HepG2 (cell line): ENCODE measurements around the gene DNAJC12. TPM values are rescaled to one million over a fixed set of nuclear protein-coding genes. Genes with fewer than 3 reads are reported as not detected.

ENCODE experiments used
- ATAC-seq: fragments of 200-7000 bp; cut with Tn5 transposase; 3 replicates; pipeline ENCODE4 v1.9.1; 2020; ENCODE audit warnings: mild to moderate bottlenecking, moderate library complexity
- BruUV-seq: library from RNA; stranded (reverse); fragments of 400-500 nt; replicated peaks from 2 replicates; lab custom pipeline; 2021; lab: Mats Ljungman, UMichigan
- CTCF ChIA-PET: fragments of 300-600 bp; formaldehyde crosslinking; extraction: SDS; loops from one replicate; lab custom pipeline; 2021; ENCODE audit warnings: low total read pairs, inconsistent platforms, low intra/inter-chr PET ratio; lab: Yijun Ruan, JAX
- POLR2A ChIA-PET: fragments of 350-600 bp; sonication (Branson Sonifier 250); formaldehyde crosslinking; loops from one replicate; lab custom pipeline; 2020; ENCODE audit warnings: antibody characterized with exemption, inconsistent platforms; lab: Yijun Ruan, JAX
- DNase-seq: peaks from one replicate; pipeline ENCODE4 v3.0.0-alpha.2; 2015; ENCODE audit warnings: low spot score
- FAIRE-seq: peaks from 3 replicates; lab custom pipeline; 2011; peaks lifted over from hg19 to GRCh38; lab: Jason Lieb, UNC
- H2AFZ ChIP-seq: one replicate; pipeline ENCODE4 v1.6.1; 2011; ENCODE audit warnings: low read length, inconsistent platforms
- H3K27ac ChIP-seq: fragments of 300-600 bp; 3 replicates; pipeline ENCODE4 v1.8.0; 2011; ENCODE audit warnings: mixed run types, mild to moderate bottlenecking, mixed read lengths, low read length, inconsistent platforms; ENCODE audit not compliant: insufficient read depth; ENCODE audit errors: extremely low read length
- H3K27me3 ChIP-seq, 2 experiments: fragments of 200-600 bp in 1 of 2; 2 replicates in 1 of 2; 3 replicates in 1 of 2; pipeline versions ENCODE4 v1.6.0 to v1.8.0; 2011; ENCODE audit warnings: low read length in 2 of 2, mild to moderate bottlenecking in 2 of 2, moderate library complexity in 2 of 2, inconsistent platforms in 1 of 2; ENCODE audit not compliant: insufficient read depth in 2 of 2, control insufficient read depth in 1 of 2
- H3K36me3 ChIP-seq, 2 experiments: fragments of 200-600 bp in 1 of 2; replicated peaks in 1 of 2; 2 replicates in 1 of 2; 3 replicates in 1 of 2; pipeline versions ENCODE4 v1.5.1 to v1.8.0; 2011; ENCODE audit warnings: low read length in 2 of 2, inconsistent platforms in 1 of 2; ENCODE audit not compliant: insufficient read depth in 2 of 2, control insufficient read depth in 1 of 2
- H3K4me1 ChIP-seq: 2 replicates; pipeline ENCODE4 v1.5.1; 2012; ENCODE audit warnings: low read length, inconsistent platforms; ENCODE audit not compliant: insufficient read depth
- H3K4me2 ChIP-seq: 2 replicates; pipeline ENCODE4 v1.6.0; 2011; ENCODE audit warnings: low read depth, low read length, inconsistent platforms
- H3K4me3 ChIP-seq, 3 experiments: fragments of 200-600 bp in 1 of 3; sonication (generic), shearing (Covaris generic) in 1 of 3; replicated peaks in 1 of 3; 2 replicates each; pipeline ENCODE4 v1.5.1; 2011 to 2016; ENCODE audit warnings: low read length in 3 of 3, inconsistent platforms in 2 of 3, low read depth in 2 of 3, mild to moderate bottlenecking in 2 of 3, control low read depth in 1 of 3, mixed read lengths in 1 of 3; ENCODE audit not compliant: insufficient read depth in 1 of 3
- H3K79me2 ChIP-seq: one replicate; pipeline ENCODE4 v1.6.1; 2011; ENCODE audit warnings: low read length, inconsistent platforms; ENCODE audit not compliant: insufficient read depth
- H3K9ac ChIP-seq: 2 replicates; pipeline ENCODE4 v1.6.0; 2011; ENCODE audit warnings: mild to moderate bottlenecking, low read depth, low read length, inconsistent platforms; ENCODE audit not compliant: insufficient read depth
- H3K9me3 ChIP-seq: 2 replicates; pipeline ENCODE4 v1.5.1; 2012; ENCODE audit warnings: mild to moderate bottlenecking, low read length
- H4K20me1 ChIP-seq: 2 replicates; pipeline ENCODE4 v1.6.0; 2011; ENCODE audit warnings: inconsistent platforms, mild to moderate bottlenecking, low read length, moderate library complexity; ENCODE audit not compliant: insufficient read depth
- NFIB ChIP-seq: sonication (generic); formaldehyde crosslinking; IDR thresholded peaks from 2 replicates; pipeline ENCODE4 v1.9.0; 2021; ENCODE audit warnings: missing genetic modification reagents, mild to moderate bottlenecking, borderline replicate concordance
- NFYC ChIP-seq: IDR thresholded peaks from 2 replicates; pipeline ENCODE4 v1.6.1; 2016; ENCODE audit warnings: missing genetic modification reagents, missing compliant biosample characterization
- PHF5A ChIP-seq: IDR thresholded peaks from one replicate; pipeline ENCODE4 v1.6.1; 2018; ENCODE audit warnings: low read depth, missing genetic modification reagents; ENCODE audit not compliant: unreplicated experiment
- RARG ChIP-seq: sonication (generic); formaldehyde crosslinking; IDR thresholded peaks from 2 replicates; pipeline ENCODE4 v1.4.0; 2020; ENCODE audit warnings: low read depth, mild to moderate bottlenecking, missing genetic modification reagents
- ZFP1 ChIP-seq: IDR thresholded peaks from 2 replicates; pipeline ENCODE4 v1.6.1; 2016
- ZNF530 ChIP-seq: sonication (generic); formaldehyde crosslinking; IDR thresholded peaks from 2 replicates; pipeline ENCODE4 v1.5.0; 2020; ENCODE audit warnings: low read depth, mild to moderate bottlenecking, missing genetic modification reagents
- ZNF558 ChIP-seq: sonication (generic); formaldehyde crosslinking; IDR thresholded peaks from 2 replicates; pipeline ENCODE4 v1.9.0; 2022; ENCODE audit warnings: mild to moderate bottlenecking, missing genetic modification reagents, borderline replicate concordance
- WGBS: methylation state at CpG from one replicate; pipeline ENCODE4 v1.1.6; 2017; ENCODE audit warnings: low lambda C conversion rate; 5-methylcytosine and 5-hydroxymethylcytosine counted together
- in situ Hi-C: cut with HindIII; loops from 2 replicates; pipeline ENCODE4 v1.10.0; 2017; ENCODE audit warnings: low pct_unique_long_range_greater_than_20kb; ENCODE audit not compliant: extremely low pct_ligation_motif_present
- intact Hi-C: fragments of 100-400 bp; cut with micrococcal nuclease; formaldehyde crosslinking; loops from one replicate; pipeline ENCODE4 v1.10.0; 2022; ENCODE audit not compliant: unreplicated experiment
- polyA plus RNA-seq, 8 experiments: library from polyadenylated mRNA; depleted of rRNA in 3 of 8; stranded (reverse) in 7 of 8; unstranded in 1 of 8; fragments of >200 nt; fragmentation: Illumina TruSeq in 4 of 8; extraction: Trizol in 4 of 8; gene quantifications; 2 replicates each; pipeline versions ENCODE4 v1.2.1 to v1.2.3, GENCODE V29; 2011 to 2016; ENCODE audit warnings: low read depth in 4 of 8, missing spikeins in 1 of 8, mixed read lengths in 1 of 8; ENCODE audit not compliant: insufficient read depth in 1 of 8
- total RNA-seq, 5 experiments: library from RNA; depleted of rRNA; stranded (reverse); fragments of >200 nt; fragmentation: Illumina TruSeq; extraction: Trizol; gene quantifications; 2 replicates each; pipeline ENCODE4 v1.2.3, GENCODE V29; 2016; ENCODE audit warnings: low read depth in 1 of 5
- TF ChIP-seq, protein P1 (sequence below), 2 experiments: sonication (generic) in 1 of 2; formaldehyde crosslinking in 1 of 2; IDR thresholded peaks; 2 replicates each; pipeline versions ENCODE4 v1.5.1 to v1.6.1; 2011 to 2020; ENCODE audit warnings: borderline replicate concordance in 1 of 2, low read depth in 1 of 2, low read length in 1 of 2, mild to moderate bottlenecking in 1 of 2, missing genetic modification reagents in 1 of 2, moderate library complexity in 1 of 2
- TF ChIP-seq, protein P2 (sequence below): sonication (generic); formaldehyde crosslinking; IDR thresholded peaks from 2 replicates; pipeline ENCODE4 v1.5.0; 2020; ENCODE audit warnings: missing genetic modification reagents

The DNAJC12 gene
- total and polyA plus RNA-seq, 2 of the 13 experiments (the other 11 are each of a cell fraction or from before 2014, with no cell fraction given): 11.6 to 43.9 TPM

- Histone ChIP-seq H2AFZ (no peak overlapping the region), H3K27me3 (0 out of 5 replicates have a peak, but pooled peaks cover 0 to 4% of the 10 kb centered on the region in 2 experiments), H3K9me3 (no peaks in the 10 kb centered on the region), H3K36me3 (no peaks in the 10 kb centered on the region), H3K4me1 (no peaks in the 10 kb centered on the region), H3K79me2 (no peaks in the 10 kb centered on the region), H3K4me3 (no peak overlapping the region), H3K27ac (no peak overlapping the region), H4K20me1 (no peaks in the 10 kb centered on the region), H3K4me2 (no peak overlapping the region), H3K9ac (no peak overlapping the region)
- in situ Hi-C loops (no loop called here), intact Hi-C loops (no loop called here)
- TF ChIP-seq ZFP1: no peak
- ATAC-seq (no peak), FAIRE-seq (no peak), DNase-seq (no peak)
- CTCF ChIA-PET: no interaction called here
- POLR2A ChIA-PET: no interaction called here
- no TSS peak for BruUV-seq
Observed at GRCh38 chr10:67770537-67770936, 67.5 kb downstream of the DNAJC12 start.

- no peak overlapping the region for H2AFZ ChIP-seq
- ATAC-seq: no peak
- no peaks in the 10 kb centered on the region for H4K20me1 ChIP-seq
- peak overlapping the region; percentile 49 for H3K4me2 ChIP-seq
- no peaks in the 10 kb centered on the region for H3K9me3 ChIP-seq
- intact Hi-C loops: no loop called here
- no peak overlapping the region for H3K4me3 ChIP-seq
- POLR2A ChIA-PET: no interaction called here
- in situ Hi-C loops: no loop called here
- 56% methylated on average over 2 of the region's 2 CpGs for WGBS
- no peak overlapping the region for H3K27ac ChIP-seq
- no peaks in the 10 kb centered on the region for H3K79me2 ChIP-seq
- no peak for DNase-seq
- H3K36me3 ChIP-seq: no peaks in the 10 kb centered on the region
- TF ChIP-seq RARG (CRISPR knock-in tag): no peak
- TF ChIP-seq ZNF530 (CRISPR knock-in tag): no peak
- TF ChIP-seq NFYC (CRISPR knock-in tag): peak; percentile 46; the same call in 1 of the 2 replicates
- TF ChIP-seq PHF5A: no peak
- TF ChIP-seq NFIB (CRISPR knock-in tag): no peak
- no peak for TF ChIP-seq ZFP1
- no peak for TF ChIP-seq ZNF558 (CRISPR knock-in tag)
- TF ChIP-seq, protein P1, sequence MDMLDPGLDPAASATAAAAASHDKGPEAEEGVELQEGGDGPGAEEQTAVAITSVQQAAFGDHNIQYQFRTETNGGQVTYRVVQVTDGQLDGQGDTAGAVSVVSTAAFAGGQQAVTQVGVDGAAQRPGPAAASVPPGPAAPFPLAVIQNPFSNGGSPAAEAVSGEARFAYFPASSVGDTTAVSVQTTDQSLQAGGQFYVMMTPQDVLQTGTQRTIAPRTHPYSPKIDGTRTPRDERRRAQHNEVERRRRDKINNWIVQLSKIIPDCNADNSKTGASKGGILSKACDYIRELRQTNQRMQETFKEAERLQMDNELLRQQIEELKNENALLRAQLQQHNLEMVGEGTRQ (IDR thresholded peaks at IDR 0.05; ENCODE audit: low read depth, low read length): peak; percentile 38; the same call in 1 of the 2 replicates
- TF ChIP-seq, protein P1 (CRISPR knock-in tag; IDR thresholded peaks at IDR 0.05; ENCODE audit: borderline replicate concordance): peak; percentile 77; the same call in 1 of the 2 replicates
- TF ChIP-seq, protein P2, sequence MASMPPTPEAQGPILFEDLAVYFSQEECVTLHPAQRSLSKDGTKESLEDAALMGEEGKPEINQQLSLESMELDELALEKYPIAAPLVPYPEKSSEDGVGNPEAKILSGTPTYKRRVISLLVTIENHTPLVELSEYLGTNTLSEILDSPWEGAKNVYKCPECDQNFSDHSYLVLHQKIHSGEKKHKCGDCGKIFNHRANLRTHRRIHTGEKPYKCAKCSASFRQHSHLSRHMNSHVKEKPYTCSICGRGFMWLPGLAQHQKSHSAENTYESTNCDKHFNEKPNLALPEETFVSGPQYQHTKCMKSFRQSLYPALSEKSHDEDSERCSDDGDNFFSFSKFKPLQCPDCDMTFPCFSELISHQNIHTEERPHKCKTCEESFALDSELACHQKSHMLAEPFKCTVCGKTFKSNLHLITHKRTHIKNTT (CRISPR knock-in tag): no peak
- no peak for FAIRE-seq
- H3K27me3 ChIP-seq: no peaks in the 10 kb centered on the region; a peak in 1 of 5 replicates
- BruUV-seq: no TSS peak
- peaks cover 16% of the 10 kb centered on the region for H3K4me1 ChIP-seq
- no peak overlapping the region for H3K9ac ChIP-seq
- CTCF ChIA-PET: no interaction called here
Observed at GRCh38 chr10:67767244-67767643, 70.7 kb downstream of the DNAJC12 start.
